SJCRH30 (cell line): ENCODE results near the gene CACYBP. TPM values are rescaled to one million over a fixed set of nuclear protein-coding genes. Genes with fewer than 3 reads are reported as not detected.

ENCODE experiments used
- DNase-seq, 2 experiments: peaks; one replicate each; pipeline ENCODE4 v3.0.0-alpha.2; 2015 to 2020
- H3K27ac ChIP-seq: fragments of 250-450 bp; sonication (Bioruptor Pico); 2 replicates; pipeline ENCODE4 v1.5.1; 2020; ENCODE audit warnings: mild to moderate bottlenecking, moderate library complexity
- H3K27me3 ChIP-seq: fragments of 250-450 bp; sonication (Bioruptor Pico); 2 replicates; pipeline ENCODE4 v1.5.1; 2020; ENCODE audit warnings: mild to moderate bottlenecking, moderate library complexity
- H3K36me3 ChIP-seq: fragments of 250-450 bp; sonication (Bioruptor Pico); 2 replicates; pipeline ENCODE4 v1.5.1; 2020; ENCODE audit warnings: mild to moderate bottlenecking, moderate library complexity
- H3K4me1 ChIP-seq: fragments of 250-450 bp; sonication (Bioruptor Pico); 2 replicates; pipeline ENCODE4 v1.5.1; 2020; ENCODE audit warnings: mild to moderate bottlenecking, moderate library complexity
- H3K4me3 ChIP-seq: fragments of 250-450 bp; sonication (Bioruptor Pico); 2 replicates; pipeline ENCODE4 v1.5.1; 2020; ENCODE audit warnings: mild to moderate bottlenecking, moderate library complexity
- H3K9me3 ChIP-seq: fragments of 250-450 bp; sonication (Bioruptor Pico); replicated peaks from 2 replicates; pipeline ENCODE4 v1.5.1; 2020; ENCODE audit warnings: mild to moderate bottlenecking, moderate library complexity
- total RNA-seq: library from RNA; depleted of rRNA; stranded (reverse); fragments of >200 nt; shearing (Covaris generic); gene quantifications from 2 replicates; pipeline ENCODE4 v1.2.3, GENCODE V29; 2014; rRNA removed

The CACYBP gene
- total RNA-seq, 1 experiment from 2014 or later = 439 TPM

GRCh38 chr1:175045519-175045918 lies 45.8 kb downstream of the CACYBP start:
- H3K27me3 ChIP-seq = no peaks in the 10 kb centered on the region
- H3K4me3 ChIP-seq = no peak overlapping the region

GRCh38 chr1:175050992-175051391 lies 51.2 kb downstream of the CACYBP start:
- Histone ChIP-seq H3K4me3 (no peak overlapping the region), H3K27ac (no peak overlapping the region), H3K4me1 (no peaks in the 10 kb centered on the region), H3K9me3 (no peaks in the 10 kb centered on the region), H3K27me3 (no peaks in the 10 kb centered on the region), H3K36me3 (no peaks in the 10 kb centered on the region)
- DNase-seq = no peak

More at GRCh38 chr1:175045519-175045918, 45.8 kb downstream of the CACYBP start:
- peaks cover 16% of the 10 kb centered on the region for H3K4me1 ChIP-seq
- H3K36me3 ChIP-seq = no peaks in the 10 kb centered on the region
- H3K27ac ChIP-seq = no peak overlapping the region
- no peak for DNase-seq
- H3K9me3 ChIP-seq = no peaks in the 10 kb centered on the region

GRCh38 chr1:175054736-175055135 lies 55.0 kb downstream of the CACYBP start:
- no peak overlapping the region for H3K27ac ChIP-seq
- DNase-seq = no peak
- no peaks in the 10 kb centered on the region for H3K9me3 ChIP-seq
- H3K4me3 ChIP-seq = no peak overlapping the region
- no peaks in the 10 kb centered on the region for H3K36me3 ChIP-seq
- H3K4me1 ChIP-seq = no peaks in the 10 kb centered on the region
- no peaks in the 10 kb centered on the region for H3K27me3 ChIP-seq

Other genes with a start within 250 kb of the CACYBP start
- 31.6 and 34.0 TPM in 2 replicates for gene MRPS14, start 23.5 kb downstream of the CACYBP start, total RNA-seq
- 0.08 TPM in 1 of 2 replicates, not detected in the other for gene TNN, start 67.9 kb downstream of the CACYBP start, total RNA-seq
- gene KIAA0040, start 192.8 kb downstream of the CACYBP start, total RNA-seq = 1.7 and 2.1 TPM in 2 replicates